A549 (cell line): ENCODE results near the gene TBCCD1. TPM values are rescaled to one million over a fixed set of nuclear protein-coding genes. Genes with fewer than 3 reads are reported as not detected.

ENCODE experiments used
- ATAC-seq, 2 experiments: fragments of 200-7000 bp in 1 of 2; fragments of >200 bp in 1 of 2; cut with Nextera tagmentation in 1 of 2; cut with Tn5 transposase in 1 of 2; 3 replicates each; pipeline versions ENCODE4 v1.8.0 to v1.9.1; 2018 to 2020; ENCODE audit warnings: mild to moderate bottlenecking in 1 of 2, moderate library complexity in 1 of 2
- CTCF ChIA-PET: fragments of 300-600 bp; sonication (Branson Sonifier 250); formaldehyde crosslinking; extraction: SDS; loops from one replicate; lab custom pipeline; 2021; ENCODE audit warnings: antibody characterized with exemption, inconsistent platforms; lab: Yijun Ruan, JAX
- POLR2A ChIA-PET: fragments of 350-600 bp; formaldehyde crosslinking; extraction: SDS; loops from one replicate; lab custom pipeline; 2021; ENCODE audit warnings: antibody characterized with exemption, inconsistent platforms; lab: Yijun Ruan, JAX
- DNase-seq, 2 experiments: peaks; one replicate each; pipeline versions ENCODE4 v3.0.0 to v3.0.0-alpha.2; 2011 to 2016; ENCODE audit warnings: low read depth in 1 of 2, low spot score in 1 of 2
- FAIRE-seq: peaks from 2 replicates; lab custom pipeline; 2011; peaks lifted over from hg19 to GRCh38; lab: Jason Lieb, UNC
- H3K27ac ChIP-seq, 2 experiments: fragments of >200 bp; sonication (Bioruptor Twin); formaldehyde crosslinking; 3 replicates each; pipeline ENCODE4 v1.5.1; 2016 to 2017
- H3K4me1 ChIP-seq: fragments of >200 bp; sonication (Bioruptor Twin); formaldehyde crosslinking; 3 replicates; pipeline ENCODE4 v1.6.1; 2016
- H3K4me2 ChIP-seq: fragments of >200 bp; sonication (Bioruptor Twin); formaldehyde crosslinking; 3 replicates; pipeline ENCODE4 v1.6.1; 2016
- H3K4me3 ChIP-seq: fragments of >200 bp; sonication (Bioruptor Twin); formaldehyde crosslinking; 3 replicates; pipeline ENCODE4 v1.5.1; 2016
- H3K9me3 ChIP-seq: fragments of >200 bp; sonication (Bioruptor Twin); formaldehyde crosslinking; 3 replicates; pipeline ENCODE4 v1.6.1; 2016
- ATOH8 ChIP-seq: fragments of 250-450 bp; sonication (Bioruptor Pico); IDR thresholded peaks from 2 replicates; pipeline ENCODE4 v1.5.0; 2020; ENCODE audit warnings: low read depth, mild to moderate bottlenecking, moderate library complexity
- BHLHE40 ChIP-seq: IDR thresholded peaks from 2 replicates; pipeline ENCODE4 v1.6.1; 2012; ENCODE audit warnings: low read depth, low read length, inconsistent platforms
- CBX2 ChIP-seq: fragments of 200-600 bp; sonication (generic); IDR thresholded peaks from 2 replicates; pipeline ENCODE4 v1.6.1; 2016; ENCODE audit warnings: low read depth, mild to moderate bottlenecking, borderline replicate concordance
- E2F6 ChIP-seq: IDR thresholded peaks from 2 replicates; pipeline ENCODE4 v1.6.1; 2012; ENCODE audit warnings: low read depth, borderline replicate concordance
- EHF ChIP-seq: fragments of 250-450 bp; sonication (Bioruptor Pico); IDR thresholded peaks from 2 replicates; pipeline ENCODE4 v1.5.0; 2020; ENCODE audit warnings: mild to moderate bottlenecking
- EHMT2 ChIP-seq: fragments of 200-600 bp; sonication (generic); IDR thresholded peaks from 2 replicates; pipeline ENCODE4 v1.6.1; 2016; ENCODE audit warnings: antibody characterized with exemption, low read depth, mild to moderate bottlenecking, moderate library complexity
- ESRRA ChIP-seq: fragments of 150-350 bp; IDR thresholded peaks from 2 replicates; pipeline ENCODE4 v1.6.1; 2014; ENCODE audit warnings: mild to moderate bottlenecking, low read length, borderline replicate concordance
- FOSL2 ChIP-seq, 2 experiments: fragments of 450-650 bp in 1 of 2; fragments of >200 bp in 1 of 2; sonication (Bioruptor Twin) in 1 of 2; formaldehyde crosslinking; IDR thresholded peaks; 2 replicates each; pipeline versions ENCODE4 v1.5.0 to v1.6.1; 2016 to 2020; ENCODE audit warnings: mild to moderate bottlenecking in 1 of 2, moderate library complexity in 1 of 2
- HOXB13 ChIP-seq: fragments of 250-450 bp; sonication (Bioruptor Pico); IDR thresholded peaks from 2 replicates; pipeline ENCODE4 v1.5.0; 2020; ENCODE audit warnings: low read depth, mild to moderate bottlenecking, moderate library complexity
- JUN ChIP-seq, 2 experiments: fragments of >200 bp; sonication (Bioruptor Twin); formaldehyde crosslinking; IDR thresholded peaks; 2 replicates in 1 of 2; 3 replicates in 1 of 2; pipeline ENCODE4 v1.6.1; 2016 to 2017
- KDM1A ChIP-seq: fragments of 200-600 bp; sonication (generic); IDR thresholded peaks from 2 replicates; pipeline ENCODE4 v1.6.1; 2016; ENCODE audit warnings: low read depth, mild to moderate bottlenecking
- MAFK ChIP-seq: fragments of 450-650 bp; IDR thresholded peaks from 2 replicates; pipeline ENCODE4 v1.6.1; 2014; ENCODE audit not compliant: partially characterized antibody
- MYC ChIP-seq: IDR thresholded peaks from 2 replicates; pipeline ENCODE4 v1.6.1; 2012; ENCODE audit warnings: mild to moderate bottlenecking, inconsistent platforms, low read length, improper control_type of control experiment, borderline replicate concordance
- NR3C1 ChIP-seq: fragments of >200 bp; sonication (Bioruptor Twin); formaldehyde crosslinking; IDR thresholded peaks from 3 replicates; pipeline ENCODE4 v1.6.1; 2017
- POLR2A ChIP-seq: IDR thresholded peaks from 2 replicates; pipeline ENCODE4 v1.6.1; 2012; ENCODE audit warnings: mild to moderate bottlenecking, low read length
- RCOR1 ChIP-seq: fragments of 150-350 bp; IDR thresholded peaks from 2 replicates; pipeline ENCODE4 v1.6.1; 2014; ENCODE audit warnings: antibody characterized with exemption, low read length, low read depth
- RFX5 ChIP-seq: fragments of 450-650 bp; IDR thresholded peaks from 2 replicates; pipeline ENCODE4 v1.7.1; 2014; ENCODE audit warnings: antibody characterized with exemption, mild to moderate bottlenecking, moderate library complexity
- RNF2 ChIP-seq: fragments of 200-600 bp; sonication (generic); IDR thresholded peaks from 2 replicates; pipeline ENCODE4 v1.6.1; 2016; ENCODE audit warnings: low read depth, mild to moderate bottlenecking, antibody characterized with exemption, moderate library complexity, borderline replicate concordance
- TP53 ChIP-seq: fragments of 250-450 bp; sonication (Bioruptor Pico); IDR thresholded peaks from 2 replicates; pipeline ENCODE4 v1.5.0; 2021; ENCODE audit warnings: mild to moderate bottlenecking, moderate library complexity
- ZC3H11A ChIP-seq: fragments of 450-650 bp; IDR thresholded peaks from 2 replicates; pipeline ENCODE4 v1.6.1; 2014; ENCODE audit warnings: antibody characterized with exemption, mild to moderate bottlenecking
- ZFP36 ChIP-seq: fragments of 450-650 bp; IDR thresholded peaks from 2 replicates; pipeline ENCODE4 v1.6.1; 2014; ENCODE audit warnings: borderline replicate concordance; ENCODE audit not compliant: partially characterized antibody
- WGBS: methylation state at CpG from one replicate; pipeline ENCODE4 v1.1.6; 2017; ENCODE audit errors: missing lambda C conversion rate; 5-methylcytosine and 5-hydroxymethylcytosine counted together
- polyA plus RNA-seq, 4 experiments: library from polyadenylated mRNA; depleted of rRNA in 3 of 4; stranded (reverse); fragments of >200 nt; fragmentation: RNase III in 1 of 4; extraction: RNeasy Plus Mini Kit Qiagen cat#74134 plus additional on column Dnase treatment in 1 of 4; gene quantifications; 2 replicates in 3 of 4; 3 replicates in 1 of 4; pipeline ENCODE4 v1.2.3, GENCODE V29; 2011 to 2017
- TF ChIP-seq, protein P1 (sequence below): fragments of 150-350 bp; IDR thresholded peaks from 2 replicates; pipeline ENCODE4 v1.6.1; 2014; ENCODE audit warnings: low read depth, mild to moderate bottlenecking, low read length
- TF ChIP-seq, protein P2 (sequence below): fragments of >200 bp; sonication (Bioruptor Twin); formaldehyde crosslinking; IDR thresholded peaks from 2 replicates; pipeline ENCODE4 v1.6.1; 2016
- TF ChIP-seq, protein P3 (sequence below): fragments of >200 bp; sonication (Bioruptor Twin); formaldehyde crosslinking; IDR thresholded peaks from 3 replicates; pipeline ENCODE4 v1.5.1; 2016
- TF ChIP-seq, protein P4 (sequence below): fragments of 250-450 bp; sonication (Bioruptor Pico); IDR thresholded peaks from 2 replicates; pipeline ENCODE4 v1.5.0; 2021; ENCODE audit warnings: mild to moderate bottlenecking, moderate library complexity, borderline replicate concordance

TBCCD1 gene
- polyA plus RNA-seq, 2 of the 4 experiments (the other 2 are of a cell fraction) = 5.8 to 11.4 TPM

GRCh38 chr3:186510374-186511079 lies 56.6 kb downstream of the TBCCD1 start:
- no peak overlapping the region for H3K27ac ChIP-seq
- DNase-seq (no peak), ATAC-seq (no peak)
- H3K9me3 ChIP-seq = no peaks in the 10 kb centered on the region
- no peaks in the 10 kb centered on the region for H3K4me1 ChIP-seq
- POLR2A ChIA-PET = no interaction called here
- no peak overlapping the region for H3K4me2 ChIP-seq
- TF ChIP-seq RFX5 = no peak
- no peak for TF ChIP-seq MYC
- no peak for TF ChIP-seq EHMT2
- TF ChIP-seq BHLHE40 = no peak
- no peak for TF ChIP-seq RCOR1
- no peak for TF ChIP-seq RNF2
- no peak for TF ChIP-seq ESRRA
- no peak for TF ChIP-seq HOXB13 (CRISPR knock-in tag)
- TF ChIP-seq, all 56 proteins: peak for 0
- no peak for FAIRE-seq
- CTCF ChIA-PET = no interaction called here
- no peak overlapping the region for H3K4me3 ChIP-seq
- 15% methylated on average over 7 of the region's 9 CpGs for WGBS

GRCh38 chr3:186509423-186509822 lies 57.7 kb downstream of the TBCCD1 start:
- WGBS = 53% methylated on average over 2 of the region's 2 CpGs
- Histone ChIP-seq H3K9me3 (no peaks in the 10 kb centered on the region), H3K4me2 (no peak overlapping the region), H3K4me1 (no peaks in the 10 kb centered on the region), H3K4me3 (no peak overlapping the region), H3K27ac (no peak overlapping the region)
- ATAC-seq (no peak), FAIRE-seq (no peak), DNase-seq (no peak)
- POLR2A ChIA-PET = no interaction called here
- no peak for TF ChIP-seq CBX2
- TF ChIP-seq, protein P1, sequence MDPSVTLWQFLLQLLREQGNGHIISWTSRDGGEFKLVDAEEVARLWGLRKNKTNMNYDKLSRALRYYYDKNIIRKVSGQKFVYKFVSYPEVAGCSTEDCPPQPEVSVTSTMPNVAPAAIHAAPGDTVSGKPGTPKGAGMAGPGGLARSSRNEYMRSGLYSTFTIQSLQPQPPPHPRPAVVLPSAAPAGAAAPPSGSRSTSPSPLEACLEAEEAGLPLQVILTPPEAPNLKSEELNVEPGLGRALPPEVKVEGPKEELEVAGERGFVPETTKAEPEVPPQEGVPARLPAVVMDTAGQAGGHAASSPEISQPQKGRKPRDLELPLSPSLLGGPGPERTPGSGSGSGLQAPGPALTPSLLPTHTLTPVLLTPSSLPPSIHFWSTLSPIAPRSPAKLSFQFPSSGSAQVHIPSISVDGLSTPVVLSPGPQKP = no peak
- CTCF ChIA-PET = no interaction called here

DNA sequence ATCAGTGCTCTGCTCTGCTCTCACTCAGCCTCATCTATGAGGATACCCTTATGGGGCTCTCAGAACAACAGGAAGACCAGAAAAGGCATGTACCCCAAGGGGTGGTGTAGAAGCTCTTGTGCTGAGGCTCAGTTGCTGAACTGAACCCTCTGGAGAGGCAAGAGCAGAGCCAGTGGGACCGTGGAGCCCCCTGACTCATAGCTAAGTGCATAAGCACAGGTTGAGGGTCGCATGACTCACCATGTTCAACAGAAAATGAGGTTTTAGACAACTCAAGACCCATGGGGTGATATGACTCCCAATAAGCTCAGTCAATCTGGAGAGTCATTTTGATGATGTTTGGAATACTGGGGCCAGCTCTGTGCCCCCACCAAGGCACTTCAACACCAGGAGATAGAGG lies 60.3 kb downstream of the TBCCD1 start:
- no peak overlapping the region for H3K27ac ChIP-seq
- H3K4me2 ChIP-seq = no peak overlapping the region
- ATAC-seq (no peak), FAIRE-seq (no peak), DNase-seq (no peak)
- no peaks in the 10 kb centered on the region for H3K4me1 ChIP-seq
- no peak overlapping the region for H3K4me3 ChIP-seq
- 0% methylated on average over 1 of the region's 2 CpGs for whole genome bisulfite sequencing
- TF ChIP-seq NR3C1 (no peak), JUN (IDR thresholded peaks at IDR 0.05) (no peak), ZC3H11A (no peak), POLR2A (no peak), ZFP36 (no peak), EHF (CRISPR knock-in tag) (no peak), MAFK (no peak), KDM1A (no peak), TP53 (CRISPR knock-in tag) (no peak), E2F6 (no peak), FOSL2 (IDR thresholded peaks at IDR 0.05) (no peak), FOSL2 (CRISPR knock-in tag; IDR thresholded peaks at IDR 0.05) (no peak), RCOR1 (no peak), ATOH8 (CRISPR knock-in tag) (no peak)
- TF ChIP-seq, protein P2, sequence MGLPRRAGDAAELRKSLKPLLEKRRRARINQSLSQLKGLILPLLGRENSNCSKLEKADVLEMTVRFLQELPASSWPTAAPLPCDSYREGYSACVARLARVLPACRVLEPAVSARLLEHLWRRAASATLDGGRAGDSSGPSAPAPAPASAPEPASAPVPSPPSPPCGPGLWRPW = no peak
- TF ChIP-seq, protein P3, sequence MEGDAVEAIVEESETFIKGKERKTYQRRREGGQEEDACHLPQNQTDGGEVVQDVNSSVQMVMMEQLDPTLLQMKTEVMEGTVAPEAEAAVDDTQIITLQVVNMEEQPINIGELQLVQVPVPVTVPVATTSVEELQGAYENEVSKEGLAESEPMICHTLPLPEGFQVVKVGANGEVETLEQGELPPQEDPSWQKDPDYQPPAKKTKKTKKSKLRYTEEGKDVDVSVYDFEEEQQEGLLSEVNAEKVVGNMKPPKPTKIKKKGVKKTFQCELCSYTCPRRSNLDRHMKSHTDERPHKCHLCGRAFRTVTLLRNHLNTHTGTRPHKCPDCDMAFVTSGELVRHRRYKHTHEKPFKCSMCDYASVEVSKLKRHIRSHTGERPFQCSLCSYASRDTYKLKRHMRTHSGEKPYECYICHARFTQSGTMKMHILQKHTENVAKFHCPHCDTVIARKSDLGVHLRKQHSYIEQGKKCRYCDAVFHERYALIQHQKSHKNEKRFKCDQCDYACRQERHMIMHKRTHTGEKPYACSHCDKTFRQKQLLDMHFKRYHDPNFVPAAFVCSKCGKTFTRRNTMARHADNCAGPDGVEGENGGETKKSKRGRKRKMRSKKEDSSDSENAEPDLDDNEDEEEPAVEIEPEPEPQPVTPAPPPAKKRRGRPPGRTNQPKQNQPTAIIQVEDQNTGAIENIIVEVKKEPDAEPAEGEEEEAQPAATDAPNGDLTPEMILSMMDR = no peak
- TF ChIP-seq, protein P4, sequence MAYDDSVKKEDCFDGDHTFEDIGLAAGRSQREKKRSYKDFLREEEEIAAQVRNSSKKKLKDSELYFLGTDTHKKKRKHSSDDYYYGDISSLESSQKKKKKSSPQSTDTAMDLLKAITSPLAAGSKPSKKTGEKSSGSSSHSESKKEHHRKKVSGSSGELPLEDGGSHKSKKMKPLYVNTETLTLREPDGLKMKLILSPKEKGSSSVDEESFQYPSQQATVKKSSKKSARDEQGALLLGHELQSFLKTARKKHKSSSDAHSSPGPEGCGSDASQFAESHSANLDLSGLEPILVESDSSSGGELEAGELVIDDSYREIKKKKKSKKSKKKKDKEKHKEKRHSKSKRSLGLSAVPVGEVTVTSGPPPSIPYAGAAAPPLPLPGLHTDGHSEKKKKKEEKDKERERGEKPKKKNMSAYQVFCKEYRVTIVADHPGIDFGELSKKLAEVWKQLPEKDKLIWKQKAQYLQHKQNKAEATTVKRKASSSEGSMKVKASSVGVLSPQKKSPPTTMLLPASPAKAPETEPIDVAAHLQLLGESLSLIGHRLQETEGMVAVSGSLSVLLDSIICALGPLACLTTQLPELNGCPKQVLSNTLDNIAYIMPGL (CRISPR knock-in tag) = no peak
- CTCF ChIA-PET = interaction anchor here (1.0 to 1.1 kb wide), 2 partner anchors 12 kb away, joined by 3 read pairs; no protein-coding TSS in a partner anchor
- POLR2A ChIA-PET = no interaction called here
- no peaks in the 10 kb centered on the region for H3K9me3 ChIP-seq
